Breast epithelium (tissue), 4 donors: ENCODE data around the gene PCNX2. TPM values are rescaled to one million over a fixed set of nuclear protein-coding genes. Genes with fewer than 3 reads are reported as not detected.

ENCODE experiments used
- DNase-seq, 2 donors: peaks; one replicate each; pipeline ENCODE4 v3.0.0-alpha.2; 2019; ENCODE audit warnings: low spot score in 2 of 2
- H3K27ac ChIP-seq, 2 donors: fragments of 200-600 bp; sonication (generic) in 1 of 2; one replicate each; pipeline ENCODE4 v1.5.1; 2016 to 2019; ENCODE audit warnings: mild to moderate bottlenecking in 1 of 2
- H3K27me3 ChIP-seq, 2 donors: fragments of 200-600 bp; sonication (generic) in 1 of 2; one replicate each; pipeline versions ENCODE4 v1.5.1 to v1.6.0; 2017 to 2019; ENCODE audit warnings: control low read depth in 1 of 2, mild to moderate bottlenecking in 1 of 2
- H3K36me3 ChIP-seq: fragments of 200-600 bp; one replicate; pipeline ENCODE4 v1.5.1; 2019
- H3K4me1 ChIP-seq, 2 donors: fragments of 200-600 bp; sonication (generic); one replicate each; pipeline ENCODE4 v1.5.1; 2016 to 2019; ENCODE audit warnings: control low read depth in 1 of 2
- H3K4me3 ChIP-seq, 3 donors: fragments of 200-600 bp; sonication (generic); 1 replicate in 2 of 3; 2 replicates in 1 of 3; pipeline ENCODE4 v1.5.1; 2016 to 2019; ENCODE audit warnings: mild to moderate bottlenecking in 3 of 3, moderate library complexity in 2 of 3
- H3K9me3 ChIP-seq, 2 donors: fragments of 200-600 bp; sonication (generic) in 1 of 2; one replicate each; pipeline ENCODE4 v1.5.1; 2016 to 2019; ENCODE audit warnings: control low read depth in 1 of 2
- CTCF ChIP-seq, 3 donors: fragments of 450-650 bp; IDR thresholded peaks; one replicate each; pipeline ENCODE4 v1.5.1; 2016 to 2017; ENCODE audit warnings: antibody characterized with exemption in 3 of 3, mild to moderate bottlenecking in 3 of 3, moderate library complexity in 3 of 3
- POLR2A ChIP-seq: fragments of 450-650 bp; IDR thresholded peaks from one replicate; pipeline ENCODE4 v1.6.1; 2016; ENCODE audit warnings: antibody characterized with exemption, mild to moderate bottlenecking, moderate library complexity
- POLR2AphosphoS5 ChIP-seq, 3 donors: sonication (generic); formaldehyde crosslinking; IDR thresholded peaks; one replicate each; pipeline ENCODE4 v1.6.1; 2017; ENCODE audit warnings: antibody characterized with exemption in 3 of 3
- intact Hi-C: fragments of 100-400 bp; cut with DNase I; formaldehyde crosslinking; loops from one replicate; pipeline ENCODE4 v1.15.1; 2023; ENCODE audit warnings: low total_unique reads
- total RNA-seq, 3 donors: library from RNA; depleted of rRNA; stranded (reverse); fragments of >200 nt; gene quantifications; one replicate each; pipeline ENCODE4 v1.1.0, GENCODE V29; 2016

The PCNX2 gene
- total RNA-seq, 3 donors from 2014 or later, result 18.7 to 32.6 (median 26.2) TPM

- intact Hi-C loops, result no loop called here
- Histone ChIP-seq H3K27me3 (no peaks in the 10 kb centered on the region), H3K4me1 (no peaks in the 10 kb centered on the region), H3K36me3 (no peaks in the 10 kb centered on the region), H3K9me3 (no peaks in the 10 kb centered on the region), H3K27ac (no peak overlapping the region), H3K4me3 (no peak overlapping the region)
- no peak for DNase-seq
- TF ChIP-seq POLR2AphosphoS5 (IDR thresholded peaks at IDR 0.05) (no peak), POLR2A (no peak), CTCF (IDR thresholded peaks at IDR 0.05) (no peak)
These were observed 215.2 kb downstream of the PCNX2 start for GRCh38 chr1:233080286-233080685.

GRCh38 chr1:233079574-233079973 lies 216.0 kb downstream of the PCNX2 start:
- Histone ChIP-seq H3K36me3 (no peaks in the 10 kb centered on the region), H3K9me3 (no peaks in the 10 kb centered on the region), H3K27me3 (no peaks in the 10 kb centered on the region), H3K4me1 (no peaks in the 10 kb centered on the region), H3K4me3 (no peak overlapping the region), H3K27ac (no peak overlapping the region)
- no peak for TF ChIP-seq CTCF (IDR thresholded peaks at IDR 0.05)
- TF ChIP-seq POLR2A, result no peak
- TF ChIP-seq POLR2AphosphoS5 (IDR thresholded peaks at IDR 0.05), result no peak
- intact Hi-C loops, result no loop called here
- DNase-seq, result no peak

GRCh38 chr1:233078396-233078795 lies 217.1 kb downstream of the PCNX2 start:
- no peak overlapping the region for H3K4me3 ChIP-seq
- TF ChIP-seq CTCF (IDR thresholded peaks at IDR 0.05) (no peak), POLR2AphosphoS5 (IDR thresholded peaks at IDR 0.05) (no peak), POLR2A (no peak)
- no peaks in the 10 kb centered on the region for H3K36me3 ChIP-seq
- no peak overlapping the region for H3K27ac ChIP-seq
- H3K27me3 ChIP-seq, result no peaks in the 10 kb centered on the region
- H3K4me1 ChIP-seq, result no peaks in the 10 kb centered on the region
- DNase-seq, result no peak
- intact Hi-C loops, result no loop called here
- H3K9me3 ChIP-seq, result no peaks in the 10 kb centered on the region

GRCh38 chr1:233075915-233076295 lies 219.6 kb downstream of the PCNX2 start:
- no peak overlapping the region for H3K27ac ChIP-seq
- no peak overlapping the region for H3K4me3 ChIP-seq
- H3K4me1 ChIP-seq, result no peaks in the 10 kb centered on the region
- intact Hi-C loops, result no loop called here
- no peak for DNase-seq
- TF ChIP-seq POLR2AphosphoS5 (IDR thresholded peaks at IDR 0.05) (no peak), POLR2A (no peak), CTCF (IDR thresholded peaks at IDR 0.05) (no peak)
- no peaks in the 10 kb centered on the region for H3K9me3 ChIP-seq
- H3K27me3 ChIP-seq, result no peaks in the 10 kb centered on the region
- no peaks in the 10 kb centered on the region for H3K36me3 ChIP-seq

GRCh38 chr1:233066087-233066486 lies 229.4 kb downstream of the PCNX2 start:
- Histone ChIP-seq H3K27me3 (no peaks in the 10 kb centered on the region), H3K27ac (no peak overlapping the region), H3K9me3 (peaks cover 0 to 9% of the 10 kb centered on the region in 2 donors), H3K36me3 (no peaks in the 10 kb centered on the region), H3K4me3 (no peak overlapping the region), H3K4me1 (no peaks in the 10 kb centered on the region)
- DNase-seq, result no peak
- TF ChIP-seq CTCF (IDR thresholded peaks at IDR 0.05) (no peak), POLR2A (no peak), POLR2AphosphoS5 (IDR thresholded peaks at IDR 0.05) (no peak)
- intact Hi-C loops, result no loop called here
